Fibroblast of lung (primary cell): Measurements from ENCODE around the gene ADNP.

Source experiments
- EZH2 ChIP-seq: IDR thresholded peaks from 2 replicates; pipeline ENCODE4 v1.5.1; 2012; ENCODE audit warnings: low read length, control low read depth, mild to moderate bottlenecking; ENCODE audit errors: missing control alignments
- TF ChIP-seq, protein P1 (sequence below), 2 donors: IDR thresholded peaks in 1 of 2; conservative IDR thresholded peaks in 1 of 2; 1 replicate in 1 of 2; 2 replicates in 1 of 2; pipeline ENCODE4 v1.5.1; 2011 to 2012; ENCODE audit warnings: low read length in 2 of 2, control low read depth in 1 of 2, inconsistent platforms in 1 of 2, low read depth in 1 of 2, mild to moderate bottlenecking in 1 of 2

DNA sequence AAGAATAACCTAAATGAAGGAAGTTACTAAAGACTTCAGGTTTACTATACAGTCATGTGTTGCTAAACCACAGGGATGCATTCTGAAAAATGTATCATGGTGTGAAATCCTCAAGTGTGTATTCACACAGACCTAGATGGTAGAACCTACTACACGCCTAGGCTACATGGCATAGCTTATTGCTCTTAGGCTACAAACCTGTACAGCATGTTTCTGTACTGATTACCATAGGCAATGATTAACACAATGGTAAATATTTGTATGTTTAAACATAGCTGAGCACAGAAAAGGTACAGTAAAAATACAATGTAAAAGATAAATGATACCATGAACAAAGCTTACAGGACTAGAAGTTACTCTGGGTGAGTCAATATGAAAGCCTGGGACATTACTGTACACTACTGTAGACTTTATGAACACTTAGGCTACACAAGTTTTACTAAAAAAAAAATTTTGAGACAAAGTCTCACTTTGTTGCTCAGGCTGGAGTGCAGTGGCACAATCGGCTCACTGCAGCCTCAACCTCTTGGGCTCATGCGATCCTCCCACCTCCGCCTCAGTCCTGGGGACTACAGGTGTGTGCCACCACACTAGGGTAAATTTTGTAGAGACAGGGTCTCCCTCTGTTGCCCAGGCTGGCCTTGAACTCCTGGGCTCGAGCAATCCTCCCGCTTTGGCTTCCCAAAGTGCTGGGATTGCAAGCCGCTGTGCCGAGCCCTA lies 36.0 kb downstream of the ADNP start:
- TF ChIP-seq, protein P1, sequence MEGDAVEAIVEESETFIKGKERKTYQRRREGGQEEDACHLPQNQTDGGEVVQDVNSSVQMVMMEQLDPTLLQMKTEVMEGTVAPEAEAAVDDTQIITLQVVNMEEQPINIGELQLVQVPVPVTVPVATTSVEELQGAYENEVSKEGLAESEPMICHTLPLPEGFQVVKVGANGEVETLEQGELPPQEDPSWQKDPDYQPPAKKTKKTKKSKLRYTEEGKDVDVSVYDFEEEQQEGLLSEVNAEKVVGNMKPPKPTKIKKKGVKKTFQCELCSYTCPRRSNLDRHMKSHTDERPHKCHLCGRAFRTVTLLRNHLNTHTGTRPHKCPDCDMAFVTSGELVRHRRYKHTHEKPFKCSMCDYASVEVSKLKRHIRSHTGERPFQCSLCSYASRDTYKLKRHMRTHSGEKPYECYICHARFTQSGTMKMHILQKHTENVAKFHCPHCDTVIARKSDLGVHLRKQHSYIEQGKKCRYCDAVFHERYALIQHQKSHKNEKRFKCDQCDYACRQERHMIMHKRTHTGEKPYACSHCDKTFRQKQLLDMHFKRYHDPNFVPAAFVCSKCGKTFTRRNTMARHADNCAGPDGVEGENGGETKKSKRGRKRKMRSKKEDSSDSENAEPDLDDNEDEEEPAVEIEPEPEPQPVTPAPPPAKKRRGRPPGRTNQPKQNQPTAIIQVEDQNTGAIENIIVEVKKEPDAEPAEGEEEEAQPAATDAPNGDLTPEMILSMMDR (conservative IDR thresholded peaks at IDR 0.05 in 1 of 2, IDR thresholded peaks at IDR 0.05 in 1 of 2; ENCODE audit: low read depth in 1 of 2, low read length in 2 of 2) = no peak
- TF ChIP-seq EZH2 = no peak
